Endodermal cell (in vitro differentiated cells): ENCODE data around the gene NYNRIN. TPM values are rescaled to one million over a fixed set of nuclear protein-coding genes. Genes with fewer than 3 reads are reported as not detected.

ENCODE experiments used
- DNase-seq: peaks from one replicate; pipeline ENCODE4 v3.0.0-alpha.2; 2017
- H3K27ac ChIP-seq: 2 replicates; pipeline ENCODE4 v1.5.1; 2013; ENCODE audit warnings: mild to moderate bottlenecking, low read depth, low read length, moderate library complexity
- H3K27me3 ChIP-seq: 2 replicates; pipeline ENCODE4 v1.6.1; 2013; ENCODE audit warnings: mild to moderate bottlenecking, low read length, moderate library complexity; ENCODE audit not compliant: insufficient read depth, control insufficient read depth, poor library complexity, severe bottlenecking
- H3K36me3 ChIP-seq: 2 replicates; pipeline ENCODE4 v1.7.0; 2013; ENCODE audit warnings: mild to moderate bottlenecking, low read length, moderate library complexity; ENCODE audit not compliant: control insufficient read depth, insufficient read depth
- H3K4me1 ChIP-seq: one replicate; pipeline ENCODE4 v1.7.0; 2013; ENCODE audit warnings: low read length; ENCODE audit not compliant: control insufficient read depth, insufficient read depth
- H3K4me3 ChIP-seq: 2 replicates; pipeline ENCODE4 v1.5.1; 2013; ENCODE audit warnings: mild to moderate bottlenecking, low read length, moderate library complexity
- H3K9ac ChIP-seq: 2 replicates; pipeline ENCODE4 v1.6.1; 2013; ENCODE audit warnings: mild to moderate bottlenecking, low read length, moderate library complexity; ENCODE audit not compliant: poor library complexity, severe bottlenecking; ENCODE audit errors: extremely low read depth
- H3K9me3 ChIP-seq: 2 replicates; pipeline ENCODE4 v1.6.1; 2013; ENCODE audit warnings: mild to moderate bottlenecking, low read length, moderate library complexity; ENCODE audit not compliant: control insufficient read depth
- H3K27ac Mint-ChIP-seq: 2 replicates; pipeline ENCODE4 v1.8.0; 2020; ENCODE audit warnings: mixed read lengths
- H3K27me3 Mint-ChIP-seq: 2 replicates; pipeline ENCODE4 v1.8.0; 2021; ENCODE audit warnings: mild to moderate bottlenecking, mixed read lengths; ENCODE audit not compliant: insufficient read depth
- H3K36me3 Mint-ChIP-seq: 2 replicates; pipeline ENCODE4 v1.8.0; 2020; ENCODE audit warnings: low read depth, mixed read lengths
- H3K4me1 Mint-ChIP-seq: 2 replicates; pipeline ENCODE4 v1.8.0; 2020; ENCODE audit warnings: mixed read lengths
- H3K4me3 Mint-ChIP-seq: 2 replicates; pipeline ENCODE4 v1.8.0; 2020; ENCODE audit warnings: mild to moderate bottlenecking, moderate library complexity, mixed read lengths
- H3K9me3 Mint-ChIP-seq: 2 replicates; pipeline ENCODE4 v1.8.0; 2020; ENCODE audit warnings: mild to moderate bottlenecking, mixed read lengths
- CTCF ChIP-seq: fragments of 200-600 bp; sonication (generic); conservative IDR thresholded peaks from 2 replicates; pipeline ENCODE4 v1.5.0; 2021; ENCODE audit warnings: antibody characterized with exemption, mild to moderate bottlenecking
- WGBS, 2 experiments: methylation state at CpG; one replicate each; pipeline versions ENCODE4 v1.1.5 to v1.1.7; 2013; ENCODE audit warnings: missing lambda C conversion rate in 2 of 2, mixed read lengths in 1 of 2; ENCODE audit not compliant: insufficient coverage in 1 of 2, insufficient read length in 1 of 2; 5-methylcytosine and 5-hydroxymethylcytosine counted together
- total RNA-seq, 2 donors: library from RNA; stranded (reverse); fragmentation: NEBNext Ultra II Directional in 1 of 2; extraction: Animal tissue kit (Norgen Biotek cat#: 25700) in 1 of 2; gene quantifications; 2 replicates in 1 of 2; 3 replicates in 1 of 2; pipeline ENCODE4 v1.2.1, GENCODE V29; 2021

The NYNRIN gene
- total RNA-seq, 2 donors from 2014 or later, result 19.5 to 19.7 TPM

DNA sequence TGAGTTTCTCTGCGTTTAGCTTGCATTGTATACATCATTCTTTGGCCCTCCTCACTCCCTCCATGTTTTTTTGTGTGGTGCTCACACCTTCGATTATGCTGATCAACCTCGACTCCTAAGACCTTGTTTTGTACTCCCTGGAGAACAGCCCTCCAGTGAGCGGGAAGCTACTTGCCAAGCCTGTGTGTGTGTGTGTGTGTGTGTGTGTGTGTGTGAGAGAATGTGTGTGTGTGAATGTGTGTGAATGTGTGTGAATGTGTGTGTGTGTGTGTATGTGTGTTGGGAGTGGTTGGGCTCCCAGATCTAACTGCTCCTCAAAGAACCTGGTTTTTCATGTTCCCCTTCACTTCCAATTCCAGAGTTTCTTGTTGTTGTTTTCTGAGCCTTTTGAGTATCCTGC lies 6.0 kb downstream of the NYNRIN start:
- Histone ChIP-seq H3K36me3 (no peaks in the 10 kb centered on the region), H3K4me3 (no peak overlapping the region), H3K9me3 (no peaks in the 10 kb centered on the region), H3K9ac (no peak overlapping the region), H3K27me3 (no peaks in the 10 kb centered on the region), H3K27ac (no peak overlapping the region), H3K4me1 (peaks cover 3% of the 10 kb centered on the region)
- Mint-ChIP-seq H3K4me3 (no peak overlapping the region), H3K9me3 (no peaks in the 10 kb centered on the region), H3K27ac (no peak overlapping the region), H3K27me3 (peaks cover 5% of the 10 kb centered on the region), H3K4me1 (peaks cover 37% of the 10 kb centered on the region), H3K36me3 (peaks cover 1% of the 10 kb centered on the region)
- DNase-seq, result no peak
- 76% methylated on average over 4 of the region's 4 CpGs; no CpG with 5 or more reads in 1 of the 2 experiments for WGBS, 2 experiments
- TF ChIP-seq CTCF, result no peak

DNA sequence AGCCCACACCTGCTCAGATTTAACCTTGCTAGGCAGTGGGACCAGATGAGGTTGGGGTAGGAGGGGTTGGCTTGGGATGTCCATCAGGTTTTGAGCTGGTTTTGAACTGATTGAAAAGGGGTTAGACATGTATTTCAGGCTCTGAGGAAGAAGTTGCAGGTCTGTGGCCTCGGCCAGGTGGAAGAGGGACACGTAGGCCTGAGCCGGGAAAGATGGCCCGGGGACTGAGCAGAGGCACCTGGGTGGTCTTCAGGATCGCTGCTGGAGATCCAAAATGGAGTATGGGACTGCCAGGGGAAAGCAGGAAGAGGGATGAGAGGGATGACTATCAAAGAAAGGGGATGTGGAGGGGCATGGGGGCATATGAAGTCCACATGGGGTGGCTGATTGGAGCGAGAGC lies 7.6 kb downstream of the NYNRIN start:
- H3K4me1 Mint-ChIP-seq, result peaks cover 33% of the 10 kb centered on the region
- no peak overlapping the region for H3K4me3 Mint-ChIP-seq
- 92 to 93% methylated on average over 6 of the region's 6 CpGs for WGBS, 2 experiments
- Histone ChIP-seq H3K27ac (no peak overlapping the region), H3K9me3 (no peaks in the 10 kb centered on the region), H3K4me3 (no peak overlapping the region), H3K9ac (no peak overlapping the region), H3K4me1 (no peaks in the 10 kb centered on the region), H3K27me3 (no peaks in the 10 kb centered on the region), H3K36me3 (no peaks in the 10 kb centered on the region)
- H3K9me3 Mint-ChIP-seq, result no peaks in the 10 kb centered on the region
- no peak for TF ChIP-seq CTCF
- H3K36me3 Mint-ChIP-seq, result peaks cover 1% of the 10 kb centered on the region
- DNase-seq, result no peak
- H3K27me3 Mint-ChIP-seq, result peaks cover under 1% of the 10 kb centered on the region
- H3K27ac Mint-ChIP-seq, result no peak overlapping the region

DNA sequence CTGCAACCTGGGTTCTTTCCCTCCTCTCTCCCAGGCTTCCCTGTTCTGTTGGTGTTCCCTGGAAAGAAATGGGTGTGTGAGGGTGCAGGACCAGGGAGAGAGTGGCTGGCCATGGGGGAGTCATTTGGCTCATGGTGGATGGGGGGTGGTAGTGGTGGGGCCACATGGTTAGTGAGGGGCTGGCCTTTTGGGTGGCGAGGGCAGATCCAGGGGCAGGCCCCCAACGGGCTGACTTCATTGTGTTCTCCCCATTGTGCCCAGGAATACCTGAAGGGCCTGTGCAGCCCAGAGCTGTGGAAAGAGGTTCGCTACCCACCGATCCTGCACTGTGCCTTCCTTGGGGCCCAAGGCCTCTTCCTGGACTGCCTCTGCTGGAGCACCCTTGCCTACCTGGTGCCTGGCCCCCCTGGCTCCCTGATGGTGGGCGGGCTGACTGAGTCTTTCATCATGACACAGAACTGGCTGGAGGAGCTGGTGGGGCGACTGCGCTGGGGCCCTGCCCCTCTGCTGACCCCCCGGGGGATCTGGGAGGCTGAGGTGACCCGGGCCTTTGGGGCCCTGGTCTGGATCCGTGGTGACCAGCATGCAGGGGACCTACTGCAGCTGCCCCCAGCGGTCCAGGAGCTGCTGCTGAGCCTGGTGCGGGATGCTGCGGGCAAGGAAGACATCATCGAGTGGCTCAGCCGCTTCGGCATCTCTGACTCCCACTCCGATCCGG lies 9.0 kb downstream of the NYNRIN start:
- Mint-ChIP-seq H3K36me3 (peaks cover 1% of the 10 kb centered on the region), H3K4me3 (no peak overlapping the region), H3K9me3 (no peaks in the 10 kb centered on the region), H3K27ac (no peak overlapping the region), H3K4me1 (peaks cover 26% of the 10 kb centered on the region), H3K27me3 (no peaks in the 10 kb centered on the region)
- Histone ChIP-seq H3K27ac (no peak overlapping the region), H3K9ac (no peak overlapping the region), H3K36me3 (no peaks in the 10 kb centered on the region), H3K27me3 (no peaks in the 10 kb centered on the region), H3K4me3 (no peak overlapping the region), H3K9me3 (no peaks in the 10 kb centered on the region), H3K4me1 (no peaks in the 10 kb centered on the region)
- DNase-seq, result no peak
- no peak for TF ChIP-seq CTCF
- 94 to 95% methylated on average over 8 to 18 of the region's 18 CpGs for WGBS, 2 experiments
